SKM-1 (cell line): Measurements from ENCODE around the gene PRPF38A.

Experiments used
- DNase-seq: peaks from one replicate; lab custom pipeline; 2025; ENCODE audit not compliant: unreplicated experiment; lab: John Stamatoyannopoulos, UW

The PRPF38A gene

DNA sequence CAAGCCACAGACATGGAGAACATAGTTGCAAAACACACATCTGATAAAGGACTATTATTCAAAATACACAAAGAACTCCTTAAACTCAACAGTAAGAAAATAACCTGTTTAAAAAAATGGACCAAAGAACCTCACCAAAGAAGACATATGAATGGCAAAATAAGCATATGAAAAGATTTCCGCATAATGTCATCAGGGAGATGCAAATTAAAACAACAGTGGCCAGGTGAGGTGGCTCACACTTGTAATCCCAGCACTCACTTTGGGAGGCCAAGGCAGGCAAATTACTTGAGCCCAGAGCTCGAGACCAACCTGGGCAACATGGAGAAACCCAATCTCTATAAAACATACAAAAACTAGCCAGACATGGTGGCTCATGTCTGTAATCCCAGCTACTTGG, 50.4 kb downstream of the PRPF38A start:
- DNase-seq: no peak

- DNase-seq: no peak
These were observed 51.3 kb downstream of the PRPF38A start for GRCh38 chr1:52455686-52456085.

GRCh38 chr1:52460694-52461093, 56.3 kb downstream of the PRPF38A start:
- DNase-seq: no peak

DNA sequence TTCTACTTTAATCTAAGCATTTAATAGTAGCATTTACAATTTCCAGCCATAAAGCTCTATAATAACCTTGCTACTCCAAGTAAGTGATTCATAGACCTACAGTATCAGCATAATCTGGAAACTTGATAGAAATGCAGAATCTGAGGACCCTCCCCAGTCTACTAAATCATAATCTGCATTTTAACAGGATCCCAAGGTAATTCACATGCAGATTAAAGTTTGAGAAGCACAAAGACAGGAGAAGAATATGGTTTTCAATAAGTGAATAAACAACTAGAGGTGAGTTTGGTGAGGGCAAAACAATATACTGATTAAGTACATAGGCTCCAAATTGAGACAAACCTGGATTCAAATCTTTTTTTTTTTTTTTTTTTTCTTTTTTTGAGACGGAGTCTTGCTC, 57.4 kb downstream of the PRPF38A start:
- DNase-seq: no peak

DNA sequence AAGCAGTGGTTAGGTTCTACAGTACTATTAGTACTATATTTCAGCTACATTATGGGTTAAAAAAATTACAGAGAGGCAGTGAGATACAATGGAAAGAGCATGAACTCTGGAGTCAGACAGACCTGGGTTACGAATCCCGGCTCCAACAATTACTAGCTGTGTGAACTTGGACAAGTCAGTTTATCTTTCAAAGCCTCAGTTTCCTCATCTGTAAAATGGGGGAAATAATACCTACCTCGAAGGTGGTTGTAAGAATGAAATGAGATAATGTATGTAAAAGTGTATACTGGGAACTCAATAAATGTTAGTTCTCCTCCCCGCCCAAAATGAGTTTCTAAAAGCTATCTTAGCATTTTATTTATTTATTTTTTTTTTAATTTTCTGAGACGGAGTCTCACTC, 59.5 kb downstream of the PRPF38A start:
- DNase-seq: no peak

GRCh38 chr1:52469108-52469507, 64.7 kb downstream of the PRPF38A start:
- no peak for DNase-seq
